Measurements from ENCODE around the gene HDGFL1. TPM values are rescaled to one million over a fixed set of nuclear protein-coding genes. Genes with fewer than 3 reads are reported as not detected.

Gene HDGFL1
- total RNA-seq, 2 experiments from 2014 or later: not detected

DNA sequence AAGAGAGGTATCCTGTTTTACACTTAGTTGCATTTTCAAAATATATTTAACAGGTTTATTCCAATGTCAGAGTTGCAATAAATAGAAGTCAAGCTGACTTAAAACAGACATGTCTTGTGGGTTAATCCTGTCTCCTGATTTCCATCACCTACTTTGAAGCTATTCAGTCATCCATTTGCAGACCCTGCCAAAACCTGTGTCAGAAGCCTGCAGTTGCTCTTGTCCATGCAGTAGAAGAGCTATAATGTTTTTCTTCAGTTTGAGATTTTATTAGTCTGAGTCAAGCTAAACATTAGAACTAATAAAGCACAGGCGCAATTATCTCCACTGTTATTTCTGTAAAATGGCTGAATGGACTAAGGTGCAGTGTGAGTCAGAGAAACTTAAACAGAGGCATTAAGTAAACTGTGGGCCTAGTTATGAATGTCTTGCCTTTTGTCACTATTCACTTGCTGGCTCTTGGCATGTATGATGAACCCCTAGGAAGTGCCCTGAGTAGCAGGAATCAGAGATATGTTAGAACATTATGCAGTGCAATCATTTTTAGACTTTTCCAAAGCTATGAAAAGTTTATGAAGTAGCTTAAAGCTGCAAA, 11.0 kb upstream of the HDGFL1 start:
- Mint-ChIP-seq H3K27me3 (no peaks in the 10 kb centered on the region), H3K4me1 (no peaks in the 10 kb centered on the region), H3K9me3 (ENCODE audit: low read depth) (no peaks in the 10 kb centered on the region), H3K27ac (no peak overlapping the region), H3K4me3 (no peak overlapping the region), H3K36me3 (ENCODE audit: low read depth) (no peaks in the 10 kb centered on the region)
- DNase-seq: no peak
- no peak for ATAC-seq
- CTCF ChIA-PET: interaction anchor here (1.0 kb wide), 1 partner anchor 30 kb away, joined by 3 read pairs; no protein-coding TSS in a partner anchor
- intact Hi-C loops (cut with DNase I, micrococcal nuclease): no loop called here
- POLR2A ChIA-PET: interaction anchor here (0.6 kb wide), 1 partner anchor 63 kb away, joined by 10 read pairs; no protein-coding TSS in a partner anchor

DNA sequence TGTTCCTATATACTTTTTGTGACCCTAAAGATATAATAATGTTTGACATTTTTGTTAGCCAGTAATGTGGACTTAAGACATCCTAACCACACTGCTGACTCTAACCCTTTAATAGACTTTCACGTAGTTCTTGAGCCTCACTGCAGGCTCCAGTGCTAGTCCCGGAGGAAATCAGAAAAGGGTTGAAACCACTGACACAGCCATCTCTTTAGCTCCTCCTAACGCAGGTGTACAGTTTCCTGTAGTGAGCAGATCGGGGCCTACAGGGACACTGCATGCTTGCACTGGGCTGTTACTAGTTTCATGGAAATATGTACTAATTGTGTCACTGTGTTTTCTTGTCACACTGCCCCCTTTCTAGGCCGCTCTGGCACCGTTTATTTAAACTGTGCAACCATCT, 512 bp upstream of the HDGFL1 start:
- Mint-ChIP-seq H3K27me3 (no peaks in the 10 kb centered on the region), H3K4me1 (no peaks in the 10 kb centered on the region), H3K36me3 (ENCODE audit: low read depth) (no peaks in the 10 kb centered on the region), H3K9me3 (ENCODE audit: low read depth) (peaks cover 5% of the 10 kb centered on the region), H3K4me3 (no peak overlapping the region), H3K27ac (no peak overlapping the region)
- ChIA-PET POLR2A (no interaction called here), CTCF (interaction anchor here (0.6 kb wide), 1 partner anchor 793 kb away, joined by 3 read pairs; no protein-coding TSS in a partner anchor)
- intact Hi-C loops (cut with DNase I, micrococcal nuclease): no loop called here
- no peak for DNase-seq
- no peak for ATAC-seq

DNA sequence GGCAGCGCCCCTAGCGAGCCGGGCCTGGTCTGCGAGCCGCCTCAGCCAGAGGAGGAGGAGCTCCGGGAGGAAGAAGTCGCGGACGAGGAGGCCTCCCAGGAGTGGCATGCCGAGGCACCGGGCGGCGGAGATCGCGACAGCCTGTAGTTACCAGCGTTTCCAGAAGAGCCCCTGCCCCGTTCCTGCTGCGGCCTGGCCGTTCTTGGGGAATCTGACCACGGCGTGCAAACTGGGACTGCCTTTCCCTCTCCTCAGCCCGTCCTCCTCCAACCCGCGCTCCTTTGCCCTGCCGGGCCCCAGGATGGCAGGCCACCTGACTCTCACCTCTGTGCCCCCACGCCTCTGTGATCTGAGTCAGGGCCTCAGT, 802 bp downstream of the HDGFL1 start:
- Mint-ChIP-seq H3K4me3 (no peak overlapping the region), H3K4me1 (no peaks in the 10 kb centered on the region), H3K36me3 (ENCODE audit: low read depth) (no peaks in the 10 kb centered on the region), H3K9me3 (ENCODE audit: low read depth) (peaks cover 5% of the 10 kb centered on the region), H3K27me3 (no peaks in the 10 kb centered on the region), H3K27ac (no peak overlapping the region)
- DNase-seq: no peak
- CTCF ChIA-PET: no interaction called here
- POLR2A ChIA-PET: no interaction called here
- ATAC-seq: no peak
- intact Hi-C loops (cut with DNase I, micrococcal nuclease): no loop called here

GRCh38 chr6:22575190-22575589, 5.8 kb downstream of the HDGFL1 start:
- Mint-ChIP-seq H3K4me3 (no peak overlapping the region), H3K27ac (no peak overlapping the region), H3K9me3 (ENCODE audit: low read depth) (peaks cover 6% of the 10 kb centered on the region), H3K36me3 (ENCODE audit: low read depth) (no peaks in the 10 kb centered on the region), H3K27me3 (no peaks in the 10 kb centered on the region), H3K4me1 (no peaks in the 10 kb centered on the region)
- intact Hi-C loops (cut with DNase I, micrococcal nuclease): no loop called here
- ChIA-PET CTCF (no interaction called here), POLR2A (no interaction called here)
- DNase-seq (no peak), ATAC-seq (no peak)

DNA sequence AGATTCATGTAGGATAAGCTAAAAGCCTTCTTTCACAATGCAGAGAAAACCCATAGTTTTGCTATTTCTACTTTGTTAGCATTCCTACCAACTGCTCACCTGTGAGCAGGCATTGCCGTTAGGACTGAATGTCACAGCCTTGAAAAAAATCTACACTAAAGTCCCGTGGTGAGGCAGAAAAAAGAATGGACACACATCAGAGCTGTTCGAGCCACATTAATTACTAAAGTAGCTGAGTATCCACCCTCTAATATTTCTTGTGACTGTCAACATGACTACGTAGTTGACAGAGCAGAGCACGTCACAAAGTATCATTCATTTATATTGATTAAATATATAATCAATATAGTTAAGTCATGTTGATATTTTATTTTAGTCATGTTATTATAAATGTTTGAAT, 10.1 kb downstream of the HDGFL1 start:
- DNase-seq (no peak), ATAC-seq (no peak)
- intact Hi-C loops (cut with DNase I, micrococcal nuclease): no loop called here
- no peak overlapping the region for H3K27ac Mint-ChIP-seq
- H3K27me3 Mint-ChIP-seq: no peaks in the 10 kb centered on the region
- H3K4me1 Mint-ChIP-seq: no peaks in the 10 kb centered on the region
- CTCF ChIA-PET: no interaction called here
- H3K36me3 Mint-ChIP-seq (ENCODE audit: low read depth): no peaks in the 10 kb centered on the region
- peaks cover 4% of the 10 kb centered on the region for H3K9me3 Mint-ChIP-seq (ENCODE audit: low read depth)
- POLR2A ChIA-PET: no interaction called here
- H3K4me3 Mint-ChIP-seq: no peak overlapping the region

DNA sequence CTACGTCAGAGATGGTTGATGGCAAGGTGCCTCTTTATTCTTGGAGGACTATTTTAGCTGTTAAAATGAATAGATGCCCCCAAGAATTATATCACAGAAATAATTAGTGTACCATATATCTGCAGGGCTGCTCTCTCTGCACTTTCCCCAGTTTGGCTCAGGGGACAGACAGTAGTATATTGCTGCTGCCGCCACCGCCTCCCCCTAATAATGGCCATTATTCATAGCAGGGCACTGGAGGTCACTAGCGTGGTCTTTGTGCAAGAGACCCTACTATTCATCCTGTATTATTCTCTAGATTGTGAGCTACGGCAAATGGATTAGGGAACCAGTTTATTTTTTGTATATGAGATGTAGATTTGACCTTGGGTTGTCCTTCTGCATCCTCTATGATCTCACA, 11.0 kb downstream of the HDGFL1 start:
- Mint-ChIP-seq H3K27ac (no peak overlapping the region), H3K4me1 (no peaks in the 10 kb centered on the region), H3K36me3 (ENCODE audit: low read depth) (no peaks in the 10 kb centered on the region), H3K27me3 (no peaks in the 10 kb centered on the region), H3K9me3 (ENCODE audit: low read depth) (peaks cover 3% of the 10 kb centered on the region), H3K4me3 (no peak overlapping the region)
- POLR2A ChIA-PET: no interaction called here
- ATAC-seq: no peak
- DNase-seq: no peak
- intact Hi-C loops (cut with DNase I, micrococcal nuclease): no loop called here
- CTCF ChIA-PET: no interaction called here

GRCh38 chr6:22582417-22583205, 13.2 kb downstream of the HDGFL1 start:
- Mint-ChIP-seq H3K4me1 (no peaks in the 10 kb centered on the region), H3K4me3 (no peak overlapping the region), H3K27ac (no peak overlapping the region), H3K9me3 (ENCODE audit: low read depth) (no peaks in the 10 kb centered on the region), H3K27me3 (no peaks in the 10 kb centered on the region), H3K36me3 (ENCODE audit: low read depth) (no peaks in the 10 kb centered on the region)
- ChIA-PET CTCF (no interaction called here), POLR2A (no interaction called here)
- intact Hi-C loops (cut with DNase I, micrococcal nuclease): no loop called here
- no peak for ATAC-seq
- DNase-seq: no peak

GRCh38 chr6:22583230-22583629, 13.9 kb downstream of the HDGFL1 start:
- CTCF ChIA-PET: no interaction called here
- DNase-seq: no peak
- H3K9me3 Mint-ChIP-seq (ENCODE audit: low read depth): no peaks in the 10 kb centered on the region
- no peak overlapping the region for H3K4me3 Mint-ChIP-seq
- POLR2A ChIA-PET: no interaction called here
- intact Hi-C loops (cut with DNase I, micrococcal nuclease): no loop called here
- H3K4me1 Mint-ChIP-seq: no peaks in the 10 kb centered on the region
- no peaks in the 10 kb centered on the region for H3K36me3 Mint-ChIP-seq (ENCODE audit: low read depth)
- no peak for ATAC-seq
- no peak overlapping the region for H3K27ac Mint-ChIP-seq
- no peaks in the 10 kb centered on the region for H3K27me3 Mint-ChIP-seq

- H3K4me3 Mint-ChIP-seq: no peak overlapping the region
- intact Hi-C loops (cut with DNase I, micrococcal nuclease): no loop called here
- no peaks in the 10 kb centered on the region for H3K27me3 Mint-ChIP-seq
- no peaks in the 10 kb centered on the region for H3K9me3 Mint-ChIP-seq (ENCODE audit: low read depth)
- POLR2A ChIA-PET: no interaction called here
- H3K4me1 Mint-ChIP-seq: no peaks in the 10 kb centered on the region
- H3K27ac Mint-ChIP-seq: no peak overlapping the region
- DNase-seq: no peak
- no peak for ATAC-seq
- CTCF ChIA-PET: no interaction called here
- H3K36me3 Mint-ChIP-seq (ENCODE audit: low read depth): no peaks in the 10 kb centered on the region
Measured at GRCh38 chr6:22583927-22584326, 14.6 kb downstream of the HDGFL1 start.

DNA sequence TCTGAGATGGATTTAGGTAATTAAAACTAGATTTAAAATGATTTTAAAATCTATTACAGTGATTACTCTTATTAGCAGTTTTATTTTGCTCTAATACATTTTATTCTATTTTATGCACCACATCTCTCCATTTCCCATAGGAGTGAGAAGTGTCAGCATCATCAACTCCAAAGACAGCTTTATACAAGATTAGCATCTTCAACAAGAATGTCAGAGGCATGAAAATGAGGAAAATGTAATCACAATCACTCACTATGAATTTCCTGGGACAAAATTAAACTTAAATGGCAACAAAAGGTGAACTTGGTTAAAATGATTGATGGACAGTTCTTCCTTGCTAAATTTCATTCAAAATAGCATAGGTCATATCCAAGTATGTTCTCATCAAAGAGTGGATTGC, 19.8 kb downstream of the HDGFL1 start:
- no peaks in the 10 kb centered on the region for H3K36me3 Mint-ChIP-seq (ENCODE audit: low read depth)
- DNase-seq (no peak), ATAC-seq (no peak)
- H3K4me1 Mint-ChIP-seq: no peaks in the 10 kb centered on the region
- H3K4me3 Mint-ChIP-seq: no peak overlapping the region
- H3K27me3 Mint-ChIP-seq: no peaks in the 10 kb centered on the region
- ChIA-PET CTCF (no interaction called here), POLR2A (no interaction called here)
- no peaks in the 10 kb centered on the region for H3K9me3 Mint-ChIP-seq (ENCODE audit: low read depth)
- intact Hi-C loops (cut with DNase I, micrococcal nuclease): no loop called here
- no peak overlapping the region for H3K27ac Mint-ChIP-seq

DNA sequence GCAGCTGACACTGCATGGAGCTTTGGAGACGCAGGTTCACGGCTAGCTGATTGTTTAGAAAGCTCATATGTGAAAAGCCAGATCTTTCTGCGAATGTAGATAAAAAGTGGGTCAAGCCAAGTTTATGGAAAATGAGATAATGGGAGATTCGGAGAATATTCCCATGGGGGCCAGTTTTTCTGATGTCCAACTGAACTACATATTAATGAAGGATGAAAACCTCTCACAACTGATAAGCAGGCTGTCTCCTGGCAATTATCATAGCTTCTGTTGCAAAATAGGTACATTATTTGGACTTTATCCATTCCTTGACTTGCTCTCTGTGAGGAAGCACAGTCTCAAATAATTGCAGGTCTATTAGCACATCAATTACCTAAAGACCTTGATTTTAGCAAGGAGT, 21.1 kb downstream of the HDGFL1 start:
- Mint-ChIP-seq H3K4me1 (no peaks in the 10 kb centered on the region), H3K36me3 (ENCODE audit: low read depth) (no peaks in the 10 kb centered on the region), H3K27me3 (no peaks in the 10 kb centered on the region), H3K4me3 (no peak overlapping the region), H3K27ac (no peak overlapping the region), H3K9me3 (ENCODE audit: low read depth) (no peaks in the 10 kb centered on the region)
- intact Hi-C loops (cut with DNase I, micrococcal nuclease): no loop called here
- CTCF ChIA-PET: no interaction called here
- POLR2A ChIA-PET: no interaction called here
- ATAC-seq (no peak), DNase-seq (no peak)

- POLR2A ChIA-PET: no interaction called here
- intact Hi-C loops (cut with DNase I, micrococcal nuclease): no loop called here
- Mint-ChIP-seq H3K36me3 (ENCODE audit: low read depth) (no peaks in the 10 kb centered on the region), H3K4me3 (no peak overlapping the region), H3K27me3 (no peaks in the 10 kb centered on the region), H3K9me3 (ENCODE audit: low read depth) (no peaks in the 10 kb centered on the region), H3K4me1 (no peaks in the 10 kb centered on the region), H3K27ac (no peak overlapping the region)
- CTCF ChIA-PET: no interaction called here
- no peak for DNase-seq
- ATAC-seq: no peak
Measured at GRCh38 chr6:22593895-22594294, 24.5 kb downstream of the HDGFL1 start.
